Aorta (tissue), 5 donors: Measurements from ENCODE around the gene FBXL22. TPM values are rescaled to one million over a fixed set of nuclear protein-coding genes. Genes with fewer than 3 reads are reported as not detected.

Source experiments
- ATAC-seq: fragments of 200-7000 bp; cut with Tn5 transposase; one replicate; pipeline ENCODE4 v1.9.1; 2022; ENCODE audit warnings: moderate library complexity; ENCODE audit not compliant: low FRiP score
- DNase-seq, 2 donors: peaks; one replicate each; pipeline ENCODE4 v3.0.0-alpha.2; 2020
- H3K27ac ChIP-seq, 2 donors: one replicate each; pipeline ENCODE4 v1.5.1; 2013; ENCODE audit warnings: low read length in 2 of 2, mild to moderate bottlenecking in 2 of 2, moderate library complexity in 2 of 2, control low read depth in 1 of 2, inconsistent platforms in 1 of 2, low read depth in 1 of 2
- H3K27me3 ChIP-seq, 2 donors: one replicate each; pipeline ENCODE4 v1.6.1; 2013; ENCODE audit warnings: control low read depth in 1 of 2, low read length in 1 of 2, mild to moderate bottlenecking in 1 of 2, moderate library complexity in 1 of 2; ENCODE audit not compliant: insufficient read depth in 2 of 2, control insufficient read depth in 1 of 2
- H3K36me3 ChIP-seq, 2 donors: one replicate each; pipeline ENCODE4 v1.6.1; 2013; ENCODE audit warnings: control low read depth in 1 of 2, low read length in 1 of 2, mild to moderate bottlenecking in 1 of 2; ENCODE audit not compliant: insufficient read depth in 2 of 2, control insufficient read depth in 1 of 2
- H3K4me1 ChIP-seq, 2 donors: one replicate each; pipeline ENCODE4 v1.6.1; 2013; ENCODE audit warnings: low read length in 2 of 2, control low read depth in 1 of 2, mild to moderate bottlenecking in 1 of 2, moderate library complexity in 1 of 2; ENCODE audit not compliant: insufficient read depth in 2 of 2, control insufficient read depth in 1 of 2
- H3K4me3 ChIP-seq, 2 donors: one replicate each; pipeline ENCODE4 v1.5.1; 2013; ENCODE audit warnings: low read length in 2 of 2, control low read depth in 1 of 2, mild to moderate bottlenecking in 1 of 2
- H3K9me3 ChIP-seq: one replicate; pipeline ENCODE4 v1.6.1; 2013; ENCODE audit warnings: mild to moderate bottlenecking, low read length; ENCODE audit not compliant: control insufficient read depth
- WGBS, 2 donors: extraction: QIAGEN DNeasy Blood & Tissue Kit; methylation state at CpG; one replicate each; pipeline ENCODE4 v1.1.7; 2013; 5-methylcytosine and 5-hydroxymethylcytosine counted together
- intact Hi-C, 2 donors: fragments of 100-400 bp; cut with DNase I; formaldehyde crosslinking; loops; one replicate each; pipeline versions ENCODE4 v1.14.2 to v1.15.0; 2022
- polyA plus RNA-seq, 2 donors: library from polyadenylated mRNA; stranded (reverse); fragments of 200-250 nt; gene quantifications; one replicate each; pipeline ENCODE4 v1.2.3, GENCODE V29; 2013
- total RNA-seq, 2 donors: library from RNA; stranded (reverse); fragmentation: NEBNext Ultra II Directional; extraction: Animal tissue kit (Norgen Biotek cat#: 25700); gene quantifications; one replicate each; pipeline ENCODE4 v1.2.1, GENCODE V29; 2021
- donor health status: healthy with polysubstance abuse.
- donor health status: Bipolar disorder and iron deficiency.
- donor health status: DM: no; HTN: no; CAD: no.
- donor health status: DM: no; HTN: no; CAD: no.
- donor health status: DM: yes; HTN: yes; CAD: no.

Gene FBXL22
- total and polyA plus RNA-seq, 4 donors = 4.8 to 32.0 (median 17.5) TPM

DNA sequence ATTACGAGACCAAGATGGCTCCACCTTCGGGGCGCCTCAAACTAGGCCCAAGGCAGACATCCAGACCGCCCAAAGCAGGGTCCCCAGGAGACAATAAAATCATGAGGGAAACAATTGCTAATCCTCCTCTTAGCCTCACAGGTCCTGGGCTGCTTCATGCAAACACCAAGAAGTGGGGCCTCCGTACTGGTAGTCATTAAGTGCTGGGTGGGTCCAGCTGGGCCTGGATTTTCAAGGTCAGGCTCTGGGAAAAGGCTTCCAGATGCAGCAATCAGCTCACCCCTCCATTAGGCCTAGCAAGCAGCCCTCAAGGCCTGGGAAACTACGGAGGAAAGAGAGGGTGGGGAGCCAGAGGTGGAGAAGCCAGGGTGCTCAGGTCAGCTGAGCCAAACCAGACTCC is 634 bp downstream of the FBXL22 start:
- DNase-seq (no peak), ATAC-seq (no peak)
- intact Hi-C loops = loop anchor here (5.0 kb wide), 3 partner anchors 96 to 311 kb away; partner anchors contain the start of gene USP3 (in 2 of the 2)
- Histone ChIP-seq H3K27ac (peak overlapping the region; percentile 87 to 96), H3K9me3 (no peaks in the 10 kb centered on the region), H3K4me1 (peaks cover 3 to 6% of the 10 kb centered on the region in 2 donors), H3K36me3 (no peaks in the 10 kb centered on the region), H3K4me3 (peak overlapping the region; percentile 56 to 59), H3K27me3 (no peaks in the 10 kb centered on the region)
- 24 to 27% methylated on average over 6 of the region's 6 CpGs for WGBS, 2 donors

DNA sequence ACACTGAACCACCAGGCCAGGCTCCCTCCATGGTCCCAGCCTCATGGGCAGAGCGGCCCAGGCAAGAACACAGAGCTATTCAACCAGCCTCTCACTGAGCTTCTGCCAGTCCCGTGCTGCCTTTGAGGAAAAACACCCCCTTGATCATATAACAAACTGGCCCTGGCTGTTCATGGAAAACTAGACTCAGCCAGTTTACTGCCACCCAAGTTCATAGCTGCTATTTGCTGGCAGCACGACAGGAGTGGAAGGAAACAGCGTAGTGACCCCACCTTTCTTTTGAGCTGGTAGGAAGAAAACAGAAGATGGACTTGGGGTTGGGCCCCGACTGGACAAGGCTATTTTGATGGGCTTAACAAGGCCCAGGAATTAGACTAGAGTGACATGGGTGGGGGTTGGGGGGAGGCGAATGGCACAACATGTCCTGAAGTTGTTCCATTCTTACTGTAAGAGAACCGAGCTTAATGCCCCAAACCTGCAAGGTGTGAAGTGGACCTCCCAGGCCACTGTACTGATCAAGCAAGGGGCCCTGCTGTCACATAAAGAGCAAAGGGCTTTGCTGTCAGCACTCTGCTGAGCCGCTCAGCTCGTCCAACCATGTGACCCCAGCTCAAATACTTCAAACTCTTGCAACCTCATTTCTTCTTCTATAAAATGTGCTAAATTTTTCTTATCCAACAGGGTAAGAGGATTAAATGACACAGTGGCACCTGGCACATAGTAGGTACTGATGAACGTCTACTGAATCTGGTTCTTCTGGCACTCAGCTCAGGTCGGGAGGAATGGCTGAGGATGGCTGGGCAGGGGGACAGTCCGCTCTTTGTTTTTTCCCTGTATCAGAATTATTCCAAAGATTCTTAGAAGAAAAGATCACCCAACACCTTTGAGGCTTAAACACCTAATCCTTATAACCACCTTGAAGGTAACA is 1.6 kb downstream of the FBXL22 start:
- Histone ChIP-seq H3K4me3 (peak overlapping the region; percentile 0 to 59), H3K27me3 (no peaks in the 10 kb centered on the region), H3K36me3 (no peaks in the 10 kb centered on the region), H3K27ac (peak overlapping the region; percentile 87 to 96), H3K4me1 (peaks cover 3 to 6% of the 10 kb centered on the region in 2 donors), H3K9me3 (no peaks in the 10 kb centered on the region)
- ATAC-seq (peak; percentile 17), DNase-seq (peak; percentile 54 to 75)
- WGBS, 2 donors = 7 to 17% methylated on average over 12 of the region's 12 CpGs
- intact Hi-C loops = loop anchor here (5.0 kb wide), 3 partner anchors 96 to 311 kb away; partner anchors contain the start of gene USP3 (in 2 of the 2)

DNA sequence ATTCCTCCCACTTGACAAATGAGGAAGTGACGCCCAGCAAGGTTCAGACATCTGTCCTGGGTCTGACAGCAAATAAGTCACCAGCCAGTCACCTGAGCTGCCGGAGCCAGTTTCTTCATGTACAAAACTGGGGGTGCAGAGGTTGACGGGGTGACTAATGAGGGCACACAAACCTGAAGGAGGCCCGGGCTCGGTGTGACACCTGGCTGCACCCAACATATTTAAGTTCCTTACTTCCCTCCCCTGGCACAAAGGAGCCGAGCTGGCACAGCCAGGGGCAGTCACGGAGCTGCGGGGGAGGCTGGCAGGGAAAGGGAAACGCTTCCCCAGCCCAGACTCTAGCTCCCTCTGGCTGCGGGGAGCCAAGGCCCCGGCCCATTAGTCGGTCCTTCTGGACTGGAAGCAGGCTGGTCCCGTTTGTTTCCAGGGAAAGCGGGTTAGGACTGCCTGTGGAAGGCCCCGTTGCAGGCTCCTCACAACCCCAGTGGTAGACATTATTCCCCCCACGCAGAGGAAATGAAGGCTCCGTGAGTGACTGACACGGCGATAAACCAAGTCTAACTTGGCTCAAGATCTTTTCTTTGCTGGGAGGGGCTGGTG is 2.3 kb downstream of the FBXL22 start:
- no peaks in the 10 kb centered on the region for H3K36me3 ChIP-seq
- no peaks in the 10 kb centered on the region for H3K9me3 ChIP-seq
- DNase-seq = peak; percentile 86 to 90
- WGBS, 2 donors = 2 to 4% methylated on average over 19 of the region's 19 CpGs
- peaks cover 3 to 6% of the 10 kb centered on the region in 2 donors for H3K4me1 ChIP-seq
- intact Hi-C loops = loop anchor here (5.0 kb wide), 3 partner anchors 97 to 312 kb away; partner anchors contain the start of gene USP3 (in 2 of the 2)
- H3K4me3 ChIP-seq = peak overlapping the region; percentile 43 to 59
- ATAC-seq = peak; percentile 76
- no peaks in the 10 kb centered on the region for H3K27me3 ChIP-seq
- peak overlapping the region; percentile 58 to 87 for H3K27ac ChIP-seq

DNA sequence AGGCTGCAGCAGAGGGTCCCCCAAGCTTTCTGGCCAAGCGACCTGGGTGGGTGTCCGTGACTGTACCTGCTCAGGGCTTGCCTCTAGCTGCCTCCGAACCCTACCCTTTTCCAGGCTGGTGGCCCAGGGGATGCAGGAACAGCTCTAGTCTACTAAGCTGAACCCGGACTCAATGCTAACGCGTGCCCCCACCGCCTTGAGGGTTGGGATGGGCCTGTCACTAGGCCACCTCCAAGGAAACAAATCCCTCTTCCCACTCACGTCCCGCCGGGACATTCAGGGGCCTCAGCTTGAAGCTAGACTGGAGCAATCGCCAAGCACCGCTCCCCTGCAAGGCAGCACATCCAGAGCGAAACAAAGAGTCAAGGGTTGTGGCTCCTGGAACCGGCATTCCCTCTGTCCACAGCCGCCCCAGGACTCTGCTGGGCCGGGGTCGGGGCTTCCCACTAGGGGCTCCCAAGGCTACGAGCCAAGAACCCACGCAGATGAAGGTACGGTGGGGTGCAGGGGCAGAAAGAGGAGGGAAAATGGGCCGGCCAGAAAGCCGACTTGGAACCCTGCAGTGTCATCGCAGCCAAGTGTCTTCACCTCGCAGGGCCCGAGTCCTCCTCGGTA is 2.9 kb downstream of the FBXL22 start:
- intact Hi-C loops = loop anchor here in 1 of 2 donors (2.0 kb wide), 1 partner anchor 113 kb away; no protein-coding TSS in a partner anchor
- Histone ChIP-seq H3K4me1 (peaks cover 1 to 6% of the 10 kb centered on the region in 2 donors), H3K36me3 (no peaks in the 10 kb centered on the region), H3K27ac (peak overlapping the region; percentile 19 to 87), H3K27me3 (no peaks in the 10 kb centered on the region), H3K4me3 (peak overlapping the region; percentile 29 to 43), H3K9me3 (no peaks in the 10 kb centered on the region)
- WGBS, 2 donors = 1 to 2% methylated on average over 24 to 26 of the region's 26 CpGs
- ATAC-seq = peak; percentile 26
- DNase-seq = peak; percentile 70 to 82

- DNase-seq (peak; percentile 95 to 96), ATAC-seq (peak; percentile 81)
- 0% methylated on average over 41 to 60 of the region's 60 CpGs for WGBS, 2 donors
- Histone ChIP-seq H3K4me3 (peak overlapping the region; percentile 43 to 57), H3K4me1 (peaks cover 1 to 3% of the 10 kb centered on the region in 2 donors), H3K27me3 (no peaks in the 10 kb centered on the region), H3K36me3 (no peaks in the 10 kb centered on the region), H3K27ac (peak overlapping the region; percentile 19 to 87), H3K9me3 (no peaks in the 10 kb centered on the region)
- intact Hi-C loops = loop anchor here in 1 of 2 donors (2.0 kb wide), 1 partner anchor 114 kb away; no protein-coding TSS in a partner anchor
Observed at GRCh38 chr15:63600616-63601025, 3.4 kb downstream of the FBXL22 start.

GRCh38 chr15:63601026-63601703 is 4.0 kb downstream of the FBXL22 start:
- Histone ChIP-seq H3K4me3 (peak overlapping the region; percentile 41 to 57), H3K9me3 (no peaks in the 10 kb centered on the region), H3K4me1 (no peaks in the 10 kb centered on the region), H3K27ac (peak overlapping the region in 1 of 2 donors; percentile 53), H3K27me3 (no peaks in the 10 kb centered on the region), H3K36me3 (no peaks in the 10 kb centered on the region)
- no peak for ATAC-seq
- DNase-seq = peak; percentile 61 to 83
- WGBS, 2 donors = 0 to 1% methylated on average over 55 to 63 of the region's 63 CpGs
- intact Hi-C loops = loop anchor here in 1 of 2 donors (2.0 kb wide), 1 partner anchor 114 kb away; no protein-coding TSS in a partner anchor

DNA sequence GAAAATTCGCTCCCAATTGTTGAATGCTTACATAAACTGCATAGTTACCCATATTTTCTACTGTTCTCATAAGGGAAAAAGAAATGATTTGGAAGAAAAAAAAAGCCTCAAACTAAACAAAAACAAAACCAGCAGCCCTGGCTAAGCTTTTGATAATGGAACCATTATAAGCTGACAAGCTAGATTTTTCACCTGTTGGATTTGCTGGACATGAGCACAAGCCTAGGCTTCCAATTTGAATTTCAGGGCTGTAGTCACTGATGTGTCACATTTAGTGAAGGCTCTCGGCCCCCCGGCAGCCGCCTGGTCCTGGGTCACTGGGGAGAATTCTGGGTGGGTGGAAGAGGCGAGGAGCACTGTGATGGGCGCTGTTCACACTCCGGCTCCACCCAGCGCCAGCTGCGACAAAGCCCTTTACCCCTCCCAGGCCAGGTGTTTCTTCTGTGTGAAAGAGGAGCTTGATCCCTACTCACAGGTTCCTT is 4.6 kb downstream of the FBXL22 start:
- intact Hi-C loops = loop anchor here in 1 of 2 donors (2.0 kb wide), 1 partner anchor 115 kb away; no protein-coding TSS in a partner anchor
- Histone ChIP-seq H3K27me3 (no peaks in the 10 kb centered on the region), H3K27ac (peak overlapping the region in 1 of 2 donors; percentile 53), H3K4me1 (no peaks in the 10 kb centered on the region), H3K9me3 (no peaks in the 10 kb centered on the region), H3K36me3 (no peaks in the 10 kb centered on the region), H3K4me3 (peak overlapping the region; percentile 41 to 57)
- DNase-seq (no peak), ATAC-seq (no peak)
- WGBS, 2 donors = 51 to 52% methylated on average over 9 of the region's 9 CpGs
